ENCODE results near the gene ZNF775. TPM values are rescaled to one million over a fixed set of nuclear protein-coding genes. Genes with fewer than 3 reads are reported as not detected.
A peak's percentile ranks its signal among the peaks of the same experiment; 100 is the strongest.

Gene ZNF775
- total and polyA plus RNA-seq, 2 of the 13 experiments (the other 11 are each of a cell fraction or from before 2014, with no cell fraction given): 3.1 to 3.2 TPM

- TF ChIP-seq ETS1 (CRISPR knock-in tag; IDR thresholded peaks at IDR 0.05) (no peak), HMG20B (CRISPR knock-in tag; conservative IDR thresholded peaks at IDR 0.05) (no peak), MATR3 (CRISPR knock-in tag; IDR thresholded peaks at IDR 0.05) (no peak), FIP1L1 (IDR thresholded peaks at IDR 0.05; ENCODE audit: borderline replicate concordance, insufficient read depth, low read depth, low read length) (no peak), ZNF589 (CRISPR knock-in tag; conservative IDR thresholded peaks at IDR 0.05) (no peak), HNRNPH1 (optimal IDR thresholded peaks at IDR 0.05; ENCODE audit: low read depth, low read length) (no peak), CEBPB (IDR thresholded peaks at IDR 0.05; ENCODE audit: borderline replicate concordance, low read depth, low read length) (0 out of 2 replicates have a peak, but pooled peaks have one; percentile 2), CAMTA2 (CRISPR knock-in tag; IDR thresholded peaks at IDR 0.05; ENCODE audit: borderline replicate concordance) (0 out of 2 replicates have a peak, but pooled peaks have one; percentile 34), EED (CRISPR knock-in tag; IDR thresholded peaks at IDR 0.05) (no peak), ONECUT2 (CRISPR knock-in tag; IDR thresholded peaks at IDR 0.05) (no peak), SRY (CRISPR knock-in tag; IDR thresholded peaks at IDR 0.05) (0 out of 2 replicates have a peak, but pooled peaks have one; percentile 59), ZNF546 (CRISPR knock-in tag; conservative IDR thresholded peaks at IDR 0.05) (0 out of 2 replicates have a peak, but pooled peaks have one; percentile 52), IKZF4 (CRISPR knock-in tag; IDR thresholded peaks at IDR 0.05; ENCODE audit: borderline replicate concordance, low read depth, not compliant biosample characterization) (no peak), ZNF605 (CRISPR knock-in tag; IDR thresholded peaks at IDR 0.05) (peak; percentile 81), MEIS2 (CRISPR knock-in tag; IDR thresholded peaks at IDR 0.05) (no peak; the same call in 1 of the 2 replicates), MEIS1 (CRISPR knock-in tag; IDR thresholded peaks at IDR 0.05; ENCODE audit: borderline replicate concordance) (no peak), ZNF510 (CRISPR knock-in tag; IDR thresholded peaks at IDR 0.05; ENCODE audit: low read depth) (no peak), POLR2AphosphoS5 (IDR thresholded peaks at IDR 0.05; ENCODE audit: low read depth, low read length) (peak; percentile 29; the same call in 1 of the 2 replicates), NFATC3 (CRISPR knock-in tag; IDR thresholded peaks at IDR 0.05) (no peak), ZNF552 (CRISPR knock-in tag; IDR thresholded peaks at IDR 0.05; ENCODE audit: borderline replicate concordance) (no peak; the same call in 1 of the 2 replicates), HDAC1 (CRISPR knock-in tag; IDR thresholded peaks at IDR 0.05) (peak; percentile 45), ZNF446 (CRISPR knock-in tag; IDR thresholded peaks at IDR 0.05) (no peak), NCOA1 (CRISPR knock-in tag; IDR thresholded peaks at IDR 0.05) (no peak), TCF7 (IDR thresholded peaks at IDR 0.05; ENCODE audit: low read depth) (no peak), MTA1 (CRISPR knock-in tag; IDR thresholded peaks at IDR 0.05; ENCODE audit: borderline replicate concordance) (peak; percentile 31; the same call in 1 of the 2 replicates), RBM39 (IDR thresholded peaks at IDR 0.05; ENCODE audit: low read depth, low read length, poor library complexity, severe bottlenecking) (peak; percentile 67)
- TF ChIP-seq, protein P1, sequence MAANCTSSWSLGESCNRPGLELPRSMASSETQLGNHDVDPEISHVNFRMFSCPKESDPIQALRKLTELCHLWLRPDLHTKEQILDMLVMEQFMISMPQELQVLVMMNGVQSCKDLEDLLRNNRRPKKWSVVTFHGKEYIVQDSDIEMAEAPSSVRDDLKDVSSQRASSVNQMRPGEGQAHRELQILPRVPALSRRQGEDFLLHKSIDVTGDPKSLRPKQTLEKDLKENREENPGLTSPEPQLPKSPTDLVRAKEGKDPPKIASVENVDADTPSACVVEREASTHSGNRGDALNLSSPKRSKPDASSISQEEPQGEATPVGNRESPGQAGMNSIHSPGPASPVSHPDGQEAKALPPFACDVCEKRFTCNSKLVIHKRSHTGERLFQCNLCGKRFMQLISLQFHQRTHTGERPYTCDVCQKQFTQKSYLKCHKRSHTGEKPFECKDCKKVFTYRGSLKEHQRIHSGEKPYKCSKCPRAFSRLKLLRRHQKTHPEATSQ (CRISPR knock-in tag; IDR thresholded peaks at IDR 0.05; ENCODE audit: borderline replicate concordance): no peak
Measured at GRCh38 chr7:150340024-150340749, 38.9 kb upstream of the ZNF775 start (continued).
